Umbilical cord (tissue), 2 donors: ENCODE results near the gene MRPL19. TPM values are rescaled to one million over a fixed set of nuclear protein-coding genes. Genes with fewer than 3 reads are reported as not detected.

Source experiments
- DNase-seq: peaks from one replicate; pipeline ENCODE4 v3.0.0-alpha.2; 2015; ENCODE audit warnings: low spot score
- total RNA-seq: library from RNA; depleted of rRNA; stranded (reverse); fragments of >200 nt; gene quantifications from one replicate; pipeline ENCODE4 v1.2.3, GENCODE V29; 2014; ENCODE audit warnings: low replicate concordance; ENCODE audit not compliant: insufficient read depth

Gene MRPL19
- total RNA-seq, 1 donor from 2014 or later: 43.8 TPM

DNA sequence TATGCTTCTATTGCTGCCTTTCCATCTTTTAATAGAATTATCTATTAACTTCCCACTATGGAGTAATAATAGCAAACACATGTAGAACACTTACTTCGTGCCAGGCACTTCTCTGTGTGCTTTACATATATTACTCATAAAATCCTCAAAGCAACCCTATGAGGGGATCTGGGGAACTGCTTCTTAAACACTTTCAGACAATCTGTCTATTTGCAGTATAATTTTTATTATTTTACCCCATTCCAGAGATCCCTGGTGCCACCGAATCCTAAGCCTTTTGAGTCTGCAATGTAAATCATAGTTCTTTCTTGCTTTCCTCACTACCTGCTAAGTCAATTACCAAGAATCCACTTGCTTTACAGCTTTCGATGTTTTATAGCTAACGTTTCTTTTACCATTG is 89.7 kb downstream of the MRPL19 start:
- peak; percentile 48 for DNase-seq

DNA sequence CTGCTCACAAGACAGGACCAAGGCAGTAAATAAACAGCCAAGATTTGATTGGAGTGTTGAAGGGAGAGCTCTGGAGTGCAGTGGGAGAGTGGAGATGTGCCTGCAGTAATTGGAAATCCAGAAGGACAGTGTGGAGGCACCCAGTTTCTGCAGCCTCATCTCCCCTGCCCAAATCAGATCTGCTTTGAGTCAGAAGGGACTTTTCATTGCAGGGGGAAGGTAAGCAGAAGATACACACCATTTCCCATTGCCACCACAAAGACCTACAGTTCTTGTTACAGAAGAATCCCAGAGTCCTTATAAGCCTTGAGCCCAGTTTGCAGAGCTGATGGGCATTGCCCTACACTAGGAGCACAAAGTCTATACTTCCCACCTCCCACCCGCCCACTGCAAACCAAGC is 91.4 kb downstream of the MRPL19 start:
- no peak for DNase-seq

Other genes starting within 250 kb of the MRPL19 start
- 14.4 TPM for gene EVA1A, start 85.8 kb upstream of the MRPL19 start, total RNA-seq
- 22.9 TPM for gene GCFC2, start 64.1 kb downstream of the MRPL19 start, total RNA-seq